ENCODE data around the gene EFS.

DNA sequence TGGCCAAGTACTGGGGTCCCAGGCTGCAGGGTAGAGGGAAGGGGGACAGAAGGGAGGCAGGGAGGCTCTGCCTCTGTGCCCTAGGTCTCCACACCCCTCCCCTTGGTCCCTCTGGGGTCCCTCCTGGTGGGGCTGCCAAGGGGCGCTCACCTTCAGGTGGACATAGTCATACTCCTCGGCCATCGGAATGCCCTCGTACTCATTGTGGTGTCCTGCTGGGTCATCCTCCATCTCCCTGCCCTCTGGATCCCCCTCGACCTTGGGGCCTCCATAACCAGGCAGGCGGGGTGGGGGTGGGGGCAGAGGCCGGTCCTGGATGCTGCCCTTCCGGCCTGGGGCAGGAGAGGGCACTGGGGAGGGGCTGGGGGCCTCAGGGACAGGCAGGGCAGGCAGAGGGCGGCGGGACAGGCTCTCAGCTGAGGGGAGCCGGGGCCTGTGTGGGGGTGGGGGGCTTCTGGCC, 5.8 kb downstream of the EFS start:
- TF ChIP-seq, protein P1, sequence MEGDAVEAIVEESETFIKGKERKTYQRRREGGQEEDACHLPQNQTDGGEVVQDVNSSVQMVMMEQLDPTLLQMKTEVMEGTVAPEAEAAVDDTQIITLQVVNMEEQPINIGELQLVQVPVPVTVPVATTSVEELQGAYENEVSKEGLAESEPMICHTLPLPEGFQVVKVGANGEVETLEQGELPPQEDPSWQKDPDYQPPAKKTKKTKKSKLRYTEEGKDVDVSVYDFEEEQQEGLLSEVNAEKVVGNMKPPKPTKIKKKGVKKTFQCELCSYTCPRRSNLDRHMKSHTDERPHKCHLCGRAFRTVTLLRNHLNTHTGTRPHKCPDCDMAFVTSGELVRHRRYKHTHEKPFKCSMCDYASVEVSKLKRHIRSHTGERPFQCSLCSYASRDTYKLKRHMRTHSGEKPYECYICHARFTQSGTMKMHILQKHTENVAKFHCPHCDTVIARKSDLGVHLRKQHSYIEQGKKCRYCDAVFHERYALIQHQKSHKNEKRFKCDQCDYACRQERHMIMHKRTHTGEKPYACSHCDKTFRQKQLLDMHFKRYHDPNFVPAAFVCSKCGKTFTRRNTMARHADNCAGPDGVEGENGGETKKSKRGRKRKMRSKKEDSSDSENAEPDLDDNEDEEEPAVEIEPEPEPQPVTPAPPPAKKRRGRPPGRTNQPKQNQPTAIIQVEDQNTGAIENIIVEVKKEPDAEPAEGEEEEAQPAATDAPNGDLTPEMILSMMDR (IDR thresholded peaks at IDR 0.05) = no peak
- TF ChIP-seq POLR2A (IDR thresholded peaks at IDR 0.05) (no peak), EP300 (IDR thresholded peaks at IDR 0.05) (no peak)

Data from tibial nerve (tissue), 4 donors.